Hypothalamus (tissue), 51 donors: ENCODE data around the gene CCDC6.

Source experiments
- DNase-seq, 51 donors: peaks; one replicate each; lab custom pipeline; 2025; lab: John Stamatoyannopoulos, UW

The CCDC6 gene

DNA sequence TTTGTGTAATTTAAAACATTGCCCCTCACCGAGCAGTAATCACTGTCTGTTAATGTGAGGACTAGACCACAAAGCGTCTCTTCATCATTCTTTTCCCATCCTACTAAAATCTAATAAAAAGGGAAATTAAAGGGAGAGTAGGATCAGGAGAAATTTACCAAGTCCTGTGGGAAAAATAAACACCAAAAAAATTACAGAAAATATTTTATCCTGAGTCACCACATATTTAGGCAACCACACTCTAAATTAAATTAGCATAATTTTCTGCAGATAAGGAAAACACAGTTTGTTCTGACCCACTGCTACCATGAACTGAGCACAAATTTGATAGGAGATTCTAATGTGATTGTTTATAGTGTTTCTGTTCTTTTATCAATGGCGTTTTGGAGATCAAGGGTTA lies 49.3 kb downstream of the CCDC6 start:
- DNase-seq: no peak

DNA sequence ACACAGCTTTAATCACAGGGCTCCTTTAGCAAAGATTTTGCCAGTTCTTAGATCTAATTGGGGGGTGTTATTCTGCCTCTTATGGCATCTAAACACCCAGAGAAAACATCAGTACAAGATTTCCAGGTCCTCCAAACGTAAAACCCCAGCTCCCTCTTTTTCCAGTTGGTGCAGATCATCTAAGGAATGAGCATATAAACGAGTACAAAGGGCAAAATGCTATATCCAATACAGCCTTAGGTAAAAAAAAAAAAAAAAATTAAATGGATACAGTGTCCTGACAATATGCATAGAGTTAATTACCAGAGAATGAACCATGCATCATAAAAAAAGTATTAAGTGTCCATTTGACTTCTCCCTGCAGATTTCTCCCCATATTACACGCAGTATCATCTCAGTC lies 50.3 kb downstream of the CCDC6 start:
- DNase-seq: no peak

DNA sequence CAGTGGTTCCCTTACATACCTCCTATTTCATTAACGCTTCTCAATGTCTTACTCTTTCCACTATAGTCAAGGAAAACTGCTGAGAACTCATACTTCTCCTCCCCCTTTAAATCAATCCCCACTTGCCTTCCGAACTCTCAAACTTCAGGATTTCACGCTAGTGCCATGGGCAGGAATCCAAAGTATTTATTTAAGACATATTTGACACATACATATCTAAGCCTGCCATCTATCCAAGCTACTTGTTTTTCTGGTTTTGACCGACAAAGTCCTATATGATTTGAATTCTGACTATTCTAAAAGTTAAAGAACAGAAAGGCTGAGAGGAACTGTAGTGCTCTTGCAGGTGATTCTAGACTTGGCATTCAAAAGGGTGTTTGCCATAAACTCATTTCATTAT lies 51.8 kb downstream of the CCDC6 start:
- DNase-seq: no peak

DNA sequence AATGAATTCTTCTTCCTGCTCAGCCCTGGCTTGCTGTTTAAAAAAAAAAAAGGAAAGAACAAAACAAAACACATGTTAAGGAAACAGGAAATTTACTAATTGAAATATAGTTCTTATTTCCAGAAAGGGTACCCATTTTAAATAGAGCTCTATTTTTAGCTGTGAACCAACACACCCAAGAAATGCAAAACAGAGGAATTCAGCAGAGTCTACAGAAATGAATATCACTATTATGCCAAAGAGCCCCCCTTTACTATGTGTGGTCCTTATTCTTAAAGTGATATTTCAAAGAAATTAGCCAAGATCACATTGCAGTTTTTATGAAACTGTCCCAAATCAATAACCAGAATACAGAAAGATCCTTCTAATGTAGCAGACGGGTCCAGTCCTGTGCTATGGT lies 53.7 kb downstream of the CCDC6 start:
- no peak for DNase-seq

DNA sequence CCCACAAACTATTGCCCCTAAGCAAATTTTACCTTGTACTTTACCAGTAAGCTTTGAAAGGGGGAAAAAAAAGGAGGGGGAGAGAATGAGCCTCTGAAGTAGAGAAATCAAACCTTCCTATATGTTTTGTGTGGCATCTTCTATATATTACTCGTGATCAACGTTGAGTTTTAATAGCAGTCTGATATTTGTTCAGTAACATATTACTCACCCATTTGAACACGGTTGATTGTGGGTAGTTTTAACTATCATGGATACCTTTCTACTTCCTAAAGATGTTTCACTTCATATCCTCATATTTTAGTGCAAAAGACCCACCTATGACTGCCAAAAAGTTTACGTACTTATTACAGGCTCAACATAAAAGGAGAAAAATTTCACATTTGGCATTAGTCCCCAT lies 54.5 kb downstream of the CCDC6 start:
- DNase-seq: no peak

DNA sequence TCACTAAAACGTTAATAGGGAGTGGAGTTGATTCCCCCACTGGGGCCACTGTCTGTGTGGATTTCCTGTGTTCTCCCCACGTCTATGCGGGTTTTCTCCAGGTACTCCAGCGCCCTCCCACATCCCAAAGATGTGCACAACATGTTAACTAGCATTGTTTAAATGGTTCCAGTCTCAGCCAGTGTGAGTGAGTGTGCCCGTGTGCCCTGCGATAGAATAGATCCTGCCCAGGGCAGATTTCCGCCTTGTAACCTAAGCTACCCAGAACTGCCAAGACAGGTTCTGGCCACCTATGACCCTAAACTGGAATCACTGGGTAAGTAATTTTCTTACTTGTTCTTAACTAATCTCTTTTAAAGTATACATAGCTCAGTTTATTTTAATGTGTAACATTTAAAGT lies 58.5 kb downstream of the CCDC6 start:
- no peak for DNase-seq

DNA sequence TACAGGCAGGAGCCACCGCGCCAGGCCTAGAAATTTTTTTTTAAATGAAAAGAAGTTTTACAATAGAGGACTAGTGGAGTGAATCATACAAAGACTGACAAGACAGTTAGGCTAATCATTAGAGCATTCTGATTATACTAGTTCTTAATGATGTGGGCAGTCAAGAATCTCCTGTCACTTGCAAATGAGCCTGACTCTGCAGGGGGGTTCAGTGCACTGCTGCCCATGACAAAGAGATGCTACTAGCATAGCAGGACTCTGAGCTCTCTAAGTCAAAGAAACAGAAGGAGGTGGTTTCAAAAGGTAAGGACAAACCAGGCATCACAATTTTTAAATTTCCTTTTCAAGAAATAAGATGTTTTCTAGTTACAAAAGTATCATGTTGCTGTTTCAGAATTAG lies 59.0 kb downstream of the CCDC6 start:
- no peak for DNase-seq

DNA sequence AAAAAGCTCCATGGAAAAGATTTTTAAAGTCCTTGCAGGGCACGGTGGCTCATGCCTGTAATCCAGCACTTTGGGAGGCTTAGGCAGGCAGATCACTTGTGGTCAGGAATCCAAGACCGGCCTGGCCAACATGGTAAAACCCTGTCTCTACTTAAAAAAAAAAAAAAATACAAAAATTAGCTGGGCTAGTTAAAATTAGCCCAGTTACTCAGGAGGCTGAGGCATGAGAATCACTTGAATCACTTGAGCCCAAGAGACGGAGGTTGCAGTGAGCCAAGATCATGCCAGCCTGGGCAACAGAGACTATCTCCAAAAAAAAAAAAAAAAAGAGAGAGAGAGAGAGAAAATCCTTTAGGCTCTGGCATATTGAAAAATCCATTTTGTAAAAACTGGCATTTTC lies 61.9 kb downstream of the CCDC6 start:
- DNase-seq: no peak

DNA sequence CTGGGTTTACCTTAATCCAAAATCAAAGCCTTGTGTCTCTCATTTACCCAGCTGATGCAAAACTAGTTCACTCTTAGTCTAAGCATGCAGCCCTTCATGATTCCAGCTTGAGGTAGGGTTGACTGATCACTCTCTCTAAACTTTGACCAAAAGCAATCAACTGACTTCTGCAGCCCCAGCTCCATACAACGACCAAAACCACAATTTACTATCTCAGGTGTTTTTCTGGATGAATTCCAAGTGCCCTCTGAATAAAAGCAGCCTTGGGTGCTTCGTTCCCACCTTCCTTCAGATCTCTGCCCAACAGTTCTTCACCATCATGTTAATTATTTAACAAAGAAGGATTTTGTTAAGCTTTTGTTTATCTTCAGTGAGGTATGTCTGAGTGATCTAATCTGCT lies 62.6 kb downstream of the CCDC6 start:
- DNase-seq: no peak

DNA sequence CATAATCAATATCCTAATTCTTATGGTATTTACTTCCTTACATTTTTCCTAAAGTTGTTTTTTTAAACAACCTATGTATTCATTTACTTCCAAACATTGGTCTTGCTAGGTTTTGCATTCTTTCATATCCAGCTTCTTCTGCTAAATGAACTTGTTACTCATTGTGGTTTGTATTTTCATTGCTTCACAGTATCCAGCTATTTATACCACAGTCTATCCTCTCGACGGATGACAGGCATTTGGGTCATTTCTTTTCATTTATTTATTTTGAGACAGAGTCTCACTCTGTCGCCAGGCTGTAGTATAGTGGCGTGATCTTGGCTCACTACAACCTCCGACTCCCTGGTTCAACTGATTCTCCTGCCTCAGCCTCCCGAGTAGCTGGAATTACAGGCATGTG lies 66.8 kb downstream of the CCDC6 start:
- no peak for DNase-seq

DNA sequence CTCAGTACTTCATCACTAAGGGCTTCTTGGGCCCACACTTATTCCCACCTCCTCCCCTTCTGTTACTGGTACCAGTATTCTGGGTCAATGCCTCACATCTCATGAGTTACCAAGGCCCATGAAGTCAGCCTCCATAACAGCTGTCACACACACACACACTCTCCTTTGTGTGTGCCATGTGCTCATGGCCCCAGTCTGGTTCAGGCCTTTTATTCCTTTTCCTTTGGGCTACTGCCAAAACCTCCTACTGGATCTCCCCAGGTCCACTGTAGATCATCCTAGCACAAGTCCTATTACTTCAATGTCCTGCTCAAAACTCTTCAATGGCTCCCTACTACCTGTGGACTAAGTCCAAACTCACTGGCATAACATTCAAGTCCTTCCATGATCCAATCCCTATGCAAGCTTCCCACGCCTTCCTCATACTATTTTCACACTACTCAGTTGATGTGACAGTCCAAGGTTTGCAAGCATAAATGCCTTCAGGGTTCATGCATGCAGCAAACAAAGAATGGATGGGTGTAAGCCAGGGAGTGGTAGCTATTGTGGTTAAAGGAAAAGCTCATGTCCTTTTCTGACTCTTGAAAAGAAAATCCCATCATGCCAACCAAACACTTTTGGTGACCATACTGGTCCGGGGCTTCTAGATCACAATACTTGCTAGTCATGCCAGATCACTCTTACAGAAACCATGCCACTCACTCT lies 68.1 kb downstream of the CCDC6 start:
- no peak for DNase-seq

DNA sequence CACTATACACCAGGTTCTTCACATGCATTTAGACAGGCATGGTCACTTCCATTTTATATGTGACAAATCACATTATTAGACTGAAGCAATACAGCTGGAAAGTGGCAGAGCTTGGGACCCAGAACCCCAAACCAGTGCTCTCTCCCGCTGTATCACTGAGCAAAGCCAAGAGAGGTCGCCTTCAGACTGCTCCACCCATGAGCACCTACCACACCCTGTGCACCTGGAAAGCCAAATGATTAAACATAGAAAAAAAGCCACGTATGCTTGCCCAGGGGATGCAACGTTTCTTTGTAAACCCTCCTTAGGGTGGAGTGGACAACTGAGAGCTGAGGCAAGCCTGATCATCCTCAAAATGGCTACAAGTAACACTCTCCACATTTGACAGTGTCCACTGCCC lies 72.5 kb downstream of the CCDC6 start:
- no peak for DNase-seq

DNA sequence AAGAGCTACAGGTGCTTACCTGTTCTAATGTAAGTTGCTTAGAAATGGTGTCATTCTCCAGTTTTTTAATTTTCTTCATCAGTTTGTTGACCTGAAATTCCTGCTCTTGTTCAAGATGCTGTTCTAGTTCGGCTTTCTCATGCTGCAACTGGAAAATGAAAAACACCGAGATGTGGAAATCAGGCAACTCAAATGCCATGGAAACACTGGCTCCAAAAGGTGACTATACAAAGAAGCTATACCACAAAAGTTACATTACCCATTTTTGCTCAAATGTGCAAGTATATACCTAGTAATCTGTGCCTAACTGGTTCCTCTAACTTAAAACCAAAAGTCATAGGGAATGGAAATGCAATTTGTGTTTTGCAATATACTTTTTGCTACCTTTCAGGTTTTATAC lies 73.8 kb downstream of the CCDC6 start:
- no peak for DNase-seq

DNA sequence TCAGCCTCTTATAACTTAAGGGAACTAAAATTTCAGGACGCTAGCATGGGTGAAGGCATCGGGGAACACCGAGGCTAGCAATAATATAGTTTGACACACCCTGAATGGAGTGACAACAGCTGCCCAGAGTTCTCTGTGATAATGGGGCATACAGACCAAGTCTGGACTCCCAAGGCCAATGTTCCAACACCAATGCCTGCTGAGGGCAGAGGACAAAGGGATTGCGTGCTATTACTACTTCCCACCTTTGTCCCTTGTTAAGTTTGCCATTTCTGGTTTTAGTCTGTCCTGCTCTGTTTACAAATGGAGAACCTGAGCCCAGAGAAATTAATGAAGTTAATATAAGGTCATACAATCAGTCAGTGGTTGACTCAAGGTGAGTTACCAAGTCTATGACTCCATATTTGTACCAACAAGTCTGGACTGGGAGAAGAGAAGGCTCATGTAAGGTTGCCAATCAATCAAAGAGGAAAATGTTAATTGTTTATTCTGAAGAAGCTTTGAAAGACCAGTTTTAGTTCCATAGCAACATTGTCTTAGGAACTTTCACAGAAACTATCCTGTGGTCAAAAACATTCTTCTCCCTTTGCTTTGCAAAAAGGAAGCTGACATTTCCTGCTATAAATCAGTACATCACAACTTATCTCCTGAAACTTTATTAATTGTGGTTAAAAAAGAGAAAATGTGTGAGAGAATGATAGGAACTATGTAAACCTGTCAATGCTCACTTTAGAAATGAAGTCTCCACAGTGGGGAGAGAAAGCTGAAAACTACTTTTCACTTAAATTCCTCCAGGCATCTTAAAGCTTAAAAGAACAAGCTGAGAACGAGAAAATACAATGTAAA lies 74.5 kb downstream of the CCDC6 start:
- DNase-seq: no peak

DNA sequence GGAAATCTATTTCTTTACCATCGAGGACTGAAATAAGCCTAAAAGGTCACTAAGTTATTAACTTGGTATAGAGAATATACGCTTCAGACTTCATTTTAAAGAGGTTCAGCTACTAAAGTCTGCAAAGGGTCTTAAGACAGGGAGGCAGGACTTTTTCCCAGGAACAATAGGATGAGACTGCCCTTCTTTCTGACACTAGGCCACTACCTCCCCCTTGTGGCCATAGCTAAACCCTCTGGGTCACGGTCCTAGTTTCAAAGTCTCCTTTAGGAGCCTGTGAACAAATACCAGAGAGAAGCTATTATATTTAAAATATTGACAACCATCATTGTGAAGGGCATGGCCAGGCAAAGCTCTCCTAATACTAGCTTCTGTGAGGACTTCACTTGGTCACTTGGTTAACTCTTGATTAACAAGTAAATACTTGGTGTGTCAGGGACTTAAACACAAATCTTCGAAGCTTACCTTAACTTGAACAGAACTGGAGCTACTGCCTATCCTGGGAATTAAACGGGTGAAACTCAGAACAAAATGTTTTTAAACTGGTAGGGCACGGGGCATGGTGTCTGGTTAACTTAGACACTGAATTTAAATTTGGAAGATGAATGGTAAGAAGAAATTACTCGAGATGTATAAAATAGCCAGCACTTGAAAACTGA lies 75.6 kb downstream of the CCDC6 start:
- DNase-seq: peak in 11 of 51 donors; percentile 1 to 53 (median 27)

DNA sequence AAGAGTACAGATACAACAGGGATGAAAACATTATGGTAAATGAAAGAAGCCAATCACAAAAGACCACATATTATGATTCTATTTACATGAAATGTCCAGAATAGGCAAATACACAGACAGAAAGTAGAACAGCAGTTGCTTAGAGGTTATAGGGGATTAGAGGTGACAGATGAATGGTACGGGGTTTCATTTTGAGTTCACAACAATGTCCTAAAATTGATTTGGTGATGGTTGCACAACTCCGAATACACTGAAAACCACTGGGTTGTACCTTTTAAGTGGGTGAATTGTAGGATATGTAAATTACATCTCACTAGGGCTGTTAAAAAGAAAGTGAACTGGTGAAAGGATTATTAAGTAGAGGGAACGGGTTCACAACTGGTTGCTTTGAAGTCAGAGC lies 76.8 kb downstream of the CCDC6 start:
- DNase-seq: no peak

DNA sequence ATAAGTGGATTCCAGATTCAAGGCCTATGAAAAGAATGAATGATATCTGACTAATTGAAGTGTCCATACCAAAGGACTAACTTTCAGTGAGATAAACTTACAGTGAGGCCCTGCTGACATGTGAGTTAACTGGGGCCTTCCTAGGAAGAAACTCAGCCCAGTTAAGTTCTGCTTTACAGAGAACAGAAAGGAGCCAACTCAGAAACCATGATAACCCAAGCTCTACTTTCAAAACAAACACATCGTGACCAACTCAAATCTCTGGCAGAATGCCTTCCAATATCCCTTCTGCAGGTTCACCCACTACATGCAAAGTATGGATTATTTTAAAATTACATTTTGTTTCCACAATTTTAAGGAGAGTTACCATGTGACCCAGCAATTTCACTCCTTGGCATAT lies 77.3 kb downstream of the CCDC6 start:
- no peak for DNase-seq

DNA sequence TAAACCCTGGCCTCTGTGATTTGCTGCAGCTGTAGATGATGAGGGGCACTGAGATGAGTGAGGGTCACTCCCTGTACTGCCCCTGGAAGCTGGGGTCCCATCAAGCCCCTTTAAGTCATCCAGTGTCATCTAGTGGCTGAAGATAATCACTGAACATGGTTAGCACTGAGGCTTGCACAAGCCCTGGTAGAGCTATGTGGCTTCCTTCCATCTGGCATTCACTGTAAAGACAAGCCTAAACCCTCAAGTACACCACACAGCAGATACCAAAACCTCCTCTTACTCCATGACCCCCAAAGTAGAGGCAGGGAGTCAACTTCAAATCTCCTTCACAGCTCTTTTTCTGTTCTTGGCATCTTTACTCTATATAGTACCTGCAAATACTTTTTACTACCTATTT lies 80.4 kb downstream of the CCDC6 start:
- no peak for DNase-seq

DNA sequence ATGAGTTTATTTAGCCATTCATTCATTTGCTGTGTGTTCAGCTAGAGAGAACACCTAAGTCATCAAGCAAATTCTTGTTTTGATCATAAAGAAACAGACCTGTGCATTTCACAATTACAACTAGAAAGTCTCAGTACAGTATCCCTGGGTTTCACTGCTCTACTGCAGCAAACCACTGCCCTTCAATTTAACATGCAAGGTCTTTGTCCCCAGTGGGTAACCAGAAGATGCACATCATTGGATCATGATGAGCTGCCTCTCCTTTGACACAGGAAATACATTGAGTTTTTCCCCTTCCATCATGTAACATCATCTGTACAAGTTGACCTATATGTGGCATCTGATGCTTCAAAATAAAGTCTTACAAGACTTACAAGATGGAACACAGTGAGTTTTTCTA lies 82.6 kb downstream of the CCDC6 start:
- no peak for DNase-seq

DNA sequence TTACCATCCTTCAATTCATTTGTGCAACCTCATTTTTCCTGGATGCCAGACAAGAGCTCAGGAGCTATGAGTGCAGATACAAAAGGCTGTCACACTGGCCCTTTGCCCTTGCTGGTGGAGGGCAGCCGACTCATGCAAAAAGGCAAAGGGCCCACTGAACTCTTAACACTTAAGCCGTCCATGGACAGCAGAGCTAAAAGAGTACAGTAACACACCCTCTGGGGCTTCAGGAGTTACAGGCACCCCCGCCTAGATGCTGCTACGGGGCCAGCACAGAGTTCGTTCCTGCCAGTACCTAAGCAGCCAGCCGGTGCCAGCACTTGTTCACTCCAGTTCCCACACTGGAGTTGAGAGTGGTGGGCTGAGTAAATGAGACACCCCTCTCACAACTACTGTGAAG lies 83.2 kb downstream of the CCDC6 start:
- DNase-seq: peak in 2 of 51 donors; percentile 12 to 15

DNA sequence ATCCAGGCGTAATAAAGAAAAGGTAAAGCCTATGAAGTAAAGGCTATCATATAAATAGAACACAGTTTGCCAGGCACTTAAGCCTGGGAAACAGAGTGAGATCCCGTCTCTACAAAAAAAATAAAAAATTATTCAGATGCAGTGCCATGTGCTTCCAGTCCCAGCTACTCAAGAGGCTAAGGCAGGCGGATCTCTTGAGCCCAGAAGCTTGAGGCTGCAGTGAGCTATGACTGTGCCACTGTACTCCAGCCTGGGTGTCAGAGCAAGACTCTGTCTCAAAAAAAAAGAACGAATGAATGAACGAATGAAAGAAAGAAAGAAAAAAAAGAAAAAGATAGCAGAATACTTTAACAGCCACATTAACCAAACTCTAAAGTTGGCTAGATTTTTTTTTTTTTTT lies 85.9 kb downstream of the CCDC6 start:
- no peak for DNase-seq

DNA sequence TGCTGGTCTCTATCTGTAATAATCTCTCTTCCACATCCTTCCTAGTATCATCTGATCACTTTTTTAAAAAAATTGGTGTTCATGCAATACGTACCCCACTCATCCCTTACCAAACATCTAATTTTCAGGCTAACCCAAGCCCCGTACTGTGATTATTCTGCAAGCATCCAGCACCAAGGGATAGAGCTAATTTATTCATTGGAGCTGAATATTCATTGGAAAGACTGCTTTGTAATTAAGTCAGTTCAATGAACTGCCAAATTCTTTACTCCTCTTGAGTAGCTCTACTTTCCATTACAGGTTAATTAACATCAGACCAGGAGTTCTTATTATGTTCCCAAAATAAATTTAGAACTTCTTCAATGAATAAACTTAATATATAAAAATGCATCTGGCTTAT lies 86.7 kb downstream of the CCDC6 start:
- DNase-seq: no peak
